BJ (cell line): ENCODE results near the gene SLC6A6. TPM values are rescaled to one million over a fixed set of nuclear protein-coding genes. Genes with fewer than 3 reads are reported as not detected.
A peak's percentile ranks its signal among the peaks of the same experiment; 100 is the strongest.

ENCODE experiments used
- CTCF ChIA-PET: fragments of 350-600 bp; formaldehyde crosslinking; extraction: SDS; loops from one replicate; lab custom pipeline; 2021; ENCODE audit warnings: antibody characterized with exemption, inconsistent platforms; lab: Yijun Ruan, JAX
- POLR2A ChIA-PET: fragments of 300-600 bp; sonication (Branson Sonifier 250); formaldehyde crosslinking; extraction: SDS; loops from one replicate; lab custom pipeline; 2021; ENCODE audit warnings: antibody characterized with exemption; lab: Charles Lee
- DNase-seq: peaks from one replicate; pipeline ENCODE4 v3.0.0-alpha.2; 2011; ENCODE audit warnings: low read depth
- H3K27me3 ChIP-seq: 2 replicates; pipeline ENCODE4 v1.6.0; 2011; ENCODE audit warnings: low read length; ENCODE audit not compliant: control insufficient read depth, insufficient read depth
- H3K36me3 ChIP-seq: 2 replicates; pipeline ENCODE4 v1.5.1; 2011; ENCODE audit warnings: low read length; ENCODE audit not compliant: control insufficient read depth, insufficient read depth
- H3K4me3 ChIP-seq: 2 replicates; pipeline ENCODE4 v1.5.1; 2011; ENCODE audit warnings: low read depth, mild to moderate bottlenecking, control low read depth, low read length
- CTCF ChIP-seq: IDR thresholded peaks from 2 replicates; pipeline ENCODE4 v1.5.1; 2011; ENCODE audit warnings: low read depth, mild to moderate bottlenecking, control low read depth, inconsistent platforms, low read length, moderate library complexity; ENCODE audit not compliant: insufficient read depth
- polyA plus RNA-seq: library from polyadenylated mRNA; depleted of rRNA; stranded (reverse); fragments of >200 nt; gene quantifications from 2 replicates; pipeline ENCODE4 v1.2.3, GENCODE V29; 2011

Gene SLC6A6
- polyA plus RNA-seq, 1 experiment: 114 TPM

DNA sequence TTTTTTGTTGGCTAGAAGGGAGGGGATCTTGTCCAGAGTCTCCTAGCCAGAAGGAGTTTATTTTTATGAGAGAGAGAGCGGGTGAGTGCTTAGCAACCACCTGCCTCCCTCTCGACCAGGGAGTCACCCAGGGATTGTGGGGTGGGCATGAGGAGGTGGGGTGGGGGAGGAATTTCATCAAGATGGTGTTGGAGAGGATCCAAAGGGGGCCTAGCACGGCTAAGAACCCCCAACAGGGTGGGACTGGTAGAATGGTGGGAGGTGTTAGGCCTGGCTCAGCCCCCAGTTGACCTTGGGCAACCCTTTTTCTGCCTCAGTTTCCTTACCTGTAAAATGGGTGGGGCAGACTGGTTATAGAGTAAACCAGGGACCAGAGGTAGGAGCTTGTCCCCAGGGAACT, 1.8 kb downstream of the SLC6A6 start:
- Histone ChIP-seq H3K4me3 (peak overlapping the region; percentile 99), H3K36me3 (peaks cover 5% of the 10 kb centered on the region), H3K27me3 (no peaks in the 10 kb centered on the region)
- POLR2A ChIA-PET: no interaction called here
- no peak for DNase-seq
- TF ChIP-seq CTCF: no peak
- CTCF ChIA-PET: interaction anchor here (0.8 to 3.1 kb wide), 4 partner anchors 10 to 200 kb away, joined by 3 to 14 read pairs (median 6); no protein-coding TSS in a partner anchor

DNA sequence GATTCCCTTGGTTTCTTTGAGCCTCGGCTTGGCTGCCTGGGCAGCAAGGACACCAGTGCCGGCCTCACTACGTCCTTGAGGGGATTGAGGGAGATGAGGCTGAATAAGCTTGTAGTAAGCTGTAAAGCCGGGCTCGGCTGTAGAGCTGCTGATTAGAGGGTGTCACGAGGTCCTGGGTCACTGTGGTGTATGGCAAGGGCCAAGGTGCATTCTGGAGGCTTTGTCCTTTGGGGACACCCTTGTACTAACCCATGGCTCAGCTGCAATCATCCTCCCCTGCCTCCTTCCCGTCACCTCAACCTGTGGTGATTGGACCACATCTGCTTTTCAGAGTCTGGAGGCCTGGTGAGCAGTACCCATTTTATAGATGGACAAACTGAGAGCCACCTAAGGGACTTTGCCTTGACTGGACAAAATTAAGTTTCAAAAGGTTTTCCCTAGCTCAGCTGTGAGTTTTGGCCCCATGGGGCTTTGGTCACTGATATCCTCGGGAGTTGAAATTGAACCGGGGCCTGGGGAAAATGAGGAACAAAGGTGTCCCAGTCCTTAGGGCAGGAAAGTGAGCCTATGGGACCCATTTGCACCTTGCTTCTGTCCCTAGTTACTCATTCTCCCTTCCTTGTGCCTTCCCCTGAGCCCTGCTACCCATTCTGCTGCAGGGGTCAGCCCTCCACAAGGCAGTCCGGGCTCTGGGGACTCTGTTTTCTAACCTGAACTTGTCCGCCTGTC, 2.4 kb downstream of the SLC6A6 start:
- POLR2A ChIA-PET: no interaction called here
- DNase-seq: no peak
- peaks cover 8% of the 10 kb centered on the region for H3K36me3 ChIP-seq
- no peak for TF ChIP-seq CTCF
- peak overlapping the region; percentile 99 for H3K4me3 ChIP-seq
- H3K27me3 ChIP-seq: no peaks in the 10 kb centered on the region
- CTCF ChIA-PET: interaction anchor here (0.5 to 3.1 kb wide), 5 partner anchors 11 to 201 kb away, joined by 3 to 14 read pairs (median 5); no protein-coding TSS in a partner anchor

GRCh38 chr3:14405360-14406238, 3.2 kb downstream of the SLC6A6 start:
- no peak for DNase-seq
- no peaks in the 10 kb centered on the region for H3K27me3 ChIP-seq
- CTCF ChIA-PET: interaction anchor here (0.5 to 3.1 kb wide), 5 partner anchors 10 to 202 kb away, joined by 3 to 14 read pairs (median 5); no protein-coding TSS in a partner anchor
- peak overlapping the region; percentile 99 for H3K4me3 ChIP-seq
- H3K36me3 ChIP-seq: peaks cover 10% of the 10 kb centered on the region
- no peak for TF ChIP-seq CTCF
- POLR2A ChIA-PET: no interaction called here

DNA sequence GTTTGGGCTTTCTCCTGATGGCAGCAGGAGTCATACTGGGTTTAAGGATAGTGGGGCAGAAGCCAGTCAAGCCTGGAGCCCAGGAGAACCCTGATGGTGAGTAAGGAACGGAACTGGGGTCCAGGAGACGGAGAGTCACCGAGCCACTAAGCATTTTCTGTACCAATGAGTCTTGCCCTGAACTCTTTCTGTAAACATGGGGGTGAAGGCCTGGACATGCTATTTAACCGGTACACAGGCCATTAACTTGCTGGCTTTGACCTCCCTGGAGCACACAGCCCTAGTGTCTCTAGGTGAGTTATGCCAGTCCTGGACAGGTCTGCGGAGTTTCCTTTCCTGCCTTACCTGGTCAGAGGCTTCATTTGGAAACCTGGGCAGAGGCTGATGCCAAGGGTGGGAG, 3.9 kb downstream of the SLC6A6 start:
- POLR2A ChIA-PET: interaction anchor here (0.6 kb wide), 1 partner anchor 203 kb away, joined by 3 read pairs; no protein-coding TSS in a partner anchor
- Histone ChIP-seq H3K4me3 (peak overlapping the region; percentile 99), H3K27me3 (no peaks in the 10 kb centered on the region), H3K36me3 (peaks cover 16% of the 10 kb centered on the region)
- DNase-seq: no peak
- no peak for TF ChIP-seq CTCF
- CTCF ChIA-PET: interaction anchor here (1.4 to 1.7 kb wide), 3 partner anchors 9 to 145 kb away, joined by 4 to 10 read pairs (median 5); no protein-coding TSS in a partner anchor
